Measurements from ENCODE around the gene EXOG.

DNA sequence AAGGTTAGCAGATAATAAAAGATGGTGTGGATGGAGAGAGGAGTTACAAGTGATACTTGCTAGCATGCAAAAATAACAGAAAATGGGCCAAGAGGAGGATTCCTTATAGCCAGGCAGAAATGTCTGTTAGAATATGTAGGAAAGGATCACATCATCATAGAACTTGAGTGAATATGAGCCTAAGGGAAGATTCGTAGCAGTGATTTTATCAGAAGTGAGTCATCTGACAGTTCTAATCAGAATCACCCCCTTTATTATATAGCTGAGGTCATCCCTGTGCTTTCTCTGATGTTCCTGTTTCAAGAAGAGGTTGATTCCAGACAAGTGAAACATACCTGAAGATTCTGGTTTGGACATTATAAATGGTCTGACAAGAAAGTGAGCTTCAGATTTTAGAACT is 22.9 kb downstream of the EXOG start:
- TF ChIP-seq, protein P1, sequence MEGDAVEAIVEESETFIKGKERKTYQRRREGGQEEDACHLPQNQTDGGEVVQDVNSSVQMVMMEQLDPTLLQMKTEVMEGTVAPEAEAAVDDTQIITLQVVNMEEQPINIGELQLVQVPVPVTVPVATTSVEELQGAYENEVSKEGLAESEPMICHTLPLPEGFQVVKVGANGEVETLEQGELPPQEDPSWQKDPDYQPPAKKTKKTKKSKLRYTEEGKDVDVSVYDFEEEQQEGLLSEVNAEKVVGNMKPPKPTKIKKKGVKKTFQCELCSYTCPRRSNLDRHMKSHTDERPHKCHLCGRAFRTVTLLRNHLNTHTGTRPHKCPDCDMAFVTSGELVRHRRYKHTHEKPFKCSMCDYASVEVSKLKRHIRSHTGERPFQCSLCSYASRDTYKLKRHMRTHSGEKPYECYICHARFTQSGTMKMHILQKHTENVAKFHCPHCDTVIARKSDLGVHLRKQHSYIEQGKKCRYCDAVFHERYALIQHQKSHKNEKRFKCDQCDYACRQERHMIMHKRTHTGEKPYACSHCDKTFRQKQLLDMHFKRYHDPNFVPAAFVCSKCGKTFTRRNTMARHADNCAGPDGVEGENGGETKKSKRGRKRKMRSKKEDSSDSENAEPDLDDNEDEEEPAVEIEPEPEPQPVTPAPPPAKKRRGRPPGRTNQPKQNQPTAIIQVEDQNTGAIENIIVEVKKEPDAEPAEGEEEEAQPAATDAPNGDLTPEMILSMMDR (IDR thresholded peaks at IDR 0.05): no peak
- no peak for TF ChIP-seq POLR2A (IDR thresholded peaks at IDR 0.05)

All from upper lobe of left lung (tissue), 4 donors.